NCI-H1105 treated with DMSO at 0.1 percent for 48 hours (cell line): Measurements from ENCODE around the gene GNAS-AS1.

ENCODE experiments used
- DNase-seq: peaks from one replicate; lab custom pipeline; 2025; lab: John Stamatoyannopoulos, UW

Gene GNAS-AS1

GRCh38 chr20:58778760-58779159, 71.9 kb downstream of the GNAS-AS1 start:
- no peak for DNase-seq

- DNase-seq = no peak
Observed at GRCh38 chr20:58777657-58778056, 73.0 kb downstream of the GNAS-AS1 start.

GRCh38 chr20:58776109-58776508, 74.6 kb downstream of the GNAS-AS1 start:
- no peak for DNase-seq

GRCh38 chr20:58775371-58775770, 75.3 kb downstream of the GNAS-AS1 start:
- DNase-seq = no peak

- no peak for DNase-seq
Observed at GRCh38 chr20:58774667-58775263, 75.9 kb downstream of the GNAS-AS1 start.

GRCh38 chr20:58774214-58774613, 76.5 kb downstream of the GNAS-AS1 start:
- no peak for DNase-seq

GRCh38 chr20:58772786-58773185, 77.9 kb downstream of the GNAS-AS1 start:
- DNase-seq = no peak
